Upper lobe of left lung (tissue), 6 donors: ENCODE data around the gene DDA1. TPM values are rescaled to one million over a fixed set of nuclear protein-coding genes. Genes with fewer than 3 reads are reported as not detected.

Experiments
- ATAC-seq, 2 donors: fragments of 200-7000 bp; cut with Tn5 transposase; one replicate each; pipeline ENCODE4 v1.9.1; 2022; ENCODE audit warnings: mild to moderate bottlenecking in 2 of 2, moderate library complexity in 2 of 2; ENCODE audit not compliant: low FRiP score in 2 of 2
- DNase-seq, 2 donors: peaks; one replicate each; pipeline ENCODE4 v3.0.0-alpha.2; 2019 to 2020
- H3K27ac ChIP-seq, 4 donors: fragments of 200-600 bp; sonication (generic); one replicate each; pipeline ENCODE4 v1.5.1; 2016 to 2019
- H3K27me3 ChIP-seq, 4 donors: fragments of 200-600 bp; sonication (generic); one replicate each; pipeline ENCODE4 v1.5.1; 2017 to 2019
- H3K36me3 ChIP-seq, 4 donors: fragments of 200-600 bp; sonication (generic); one replicate each; pipeline ENCODE4 v1.5.1; 2016 to 2019
- H3K4me1 ChIP-seq, 4 donors: fragments of 200-600 bp; sonication (generic); one replicate each; pipeline ENCODE4 v1.5.1; 2018 to 2019
- H3K4me3 ChIP-seq, 4 donors: fragments of 200-600 bp; sonication (generic); one replicate each; pipeline ENCODE4 v1.5.1; 2017 to 2019; ENCODE audit warnings: mild to moderate bottlenecking in 2 of 4, moderate library complexity in 1 of 4
- H3K9me3 ChIP-seq, 4 donors: fragments of 200-600 bp; sonication (generic); one replicate each; pipeline ENCODE4 v1.5.1; 2018 to 2019
- EP300 ChIP-seq, 4 donors: sonication (generic); formaldehyde crosslinking; IDR thresholded peaks; one replicate each; pipeline ENCODE4 v1.5.1; 2017; ENCODE audit warnings: antibody characterized with exemption in 4 of 4, control low read depth in 2 of 4
- POLR2A ChIP-seq, 4 donors: fragments of 450-650 bp; IDR thresholded peaks; one replicate each; pipeline ENCODE4 v1.5.1; 2016 to 2017; ENCODE audit warnings: antibody characterized with exemption in 4 of 4, mild to moderate bottlenecking in 2 of 4
- POLR2AphosphoS5 ChIP-seq, 2 donors: sonication (generic); formaldehyde crosslinking; IDR thresholded peaks; one replicate each; pipeline ENCODE4 v1.5.1; 2017; ENCODE audit warnings: antibody characterized with exemption in 2 of 2
- WGBS, 2 donors: methylation state at CpG; one replicate each; pipeline ENCODE4 v1.1.5; 2017 to 2018; 5-methylcytosine and 5-hydroxymethylcytosine counted together
- total RNA-seq, 6 donors: library from RNA; depleted of rRNA in 4 of 6; stranded (reverse); fragments of >200 nt in 4 of 6; gene quantifications; one replicate each; pipeline versions ENCODE4 v1.1.0 to v1.2.1, GENCODE V29; 2016 to 2021
- TF ChIP-seq, protein P1 (sequence below), 6 experiments: fragments of 450-650 bp in 4 of 6; fragments of 200-600 bp in 2 of 6; sonication (generic) in 2 of 6; IDR thresholded peaks; one replicate each; pipeline ENCODE4 v1.5.1; 2016 to 2019; ENCODE audit warnings: antibody characterized with exemption in 6 of 6
- donor health status: DM: no; HTN: no; CAD: no; lungs with moderate emphysema.
- donor health status: DM: no; HTN: yes; CAD: no; lungs with severe emphysema.

The DDA1 gene
- total RNA-seq, 6 donors from 2014 or later: 11.5 to 42.8 (median 28.4) TPM

DNA sequence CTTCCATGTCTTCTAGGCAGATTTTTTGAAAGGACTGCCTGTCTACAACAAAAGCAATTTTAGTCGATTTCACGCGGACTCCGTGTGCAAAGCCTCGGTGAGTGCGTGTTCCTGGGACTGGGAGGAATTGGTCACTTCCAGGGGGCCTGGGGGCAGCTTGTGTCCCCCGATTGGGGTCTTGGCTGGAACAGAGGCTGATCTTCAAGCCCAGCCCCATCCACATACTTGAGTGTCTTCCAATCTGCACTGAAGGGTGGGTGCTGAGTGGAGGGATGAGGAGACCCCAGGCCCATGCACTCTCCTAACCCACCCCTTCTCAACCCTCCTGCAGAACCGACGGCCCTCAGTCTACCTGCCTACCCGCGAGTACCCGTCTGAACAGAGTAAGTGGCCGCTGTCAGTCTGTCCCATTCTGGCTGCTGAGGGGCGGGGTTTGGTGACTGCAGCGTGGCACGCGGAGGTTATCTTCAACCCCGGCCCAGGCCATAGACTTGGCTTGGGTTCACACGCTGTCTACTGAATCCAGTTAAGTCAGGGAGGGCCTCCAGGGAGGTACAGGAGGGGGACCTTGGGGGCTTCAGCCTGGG is 4.7 kb downstream of the DDA1 start:
- Histone ChIP-seq H3K9me3 (no peaks in the 10 kb centered on the region), H3K36me3 (peaks cover 10 to 55% (median 30%) of the 10 kb centered on the region in 4 donors), H3K27ac (no peak overlapping the region), H3K4me1 (peaks cover 12 to 23% (median 18%) of the 10 kb centered on the region in 4 donors), H3K4me3 (no peak overlapping the region), H3K27me3 (no peaks in the 10 kb centered on the region)
- no peak for ATAC-seq
- TF ChIP-seq POLR2A (IDR thresholded peaks at IDR 0.05) (no peak), POLR2AphosphoS5 (IDR thresholded peaks at IDR 0.05) (no peak), EP300 (IDR thresholded peaks at IDR 0.05) (no peak)
- TF ChIP-seq, protein P1, sequence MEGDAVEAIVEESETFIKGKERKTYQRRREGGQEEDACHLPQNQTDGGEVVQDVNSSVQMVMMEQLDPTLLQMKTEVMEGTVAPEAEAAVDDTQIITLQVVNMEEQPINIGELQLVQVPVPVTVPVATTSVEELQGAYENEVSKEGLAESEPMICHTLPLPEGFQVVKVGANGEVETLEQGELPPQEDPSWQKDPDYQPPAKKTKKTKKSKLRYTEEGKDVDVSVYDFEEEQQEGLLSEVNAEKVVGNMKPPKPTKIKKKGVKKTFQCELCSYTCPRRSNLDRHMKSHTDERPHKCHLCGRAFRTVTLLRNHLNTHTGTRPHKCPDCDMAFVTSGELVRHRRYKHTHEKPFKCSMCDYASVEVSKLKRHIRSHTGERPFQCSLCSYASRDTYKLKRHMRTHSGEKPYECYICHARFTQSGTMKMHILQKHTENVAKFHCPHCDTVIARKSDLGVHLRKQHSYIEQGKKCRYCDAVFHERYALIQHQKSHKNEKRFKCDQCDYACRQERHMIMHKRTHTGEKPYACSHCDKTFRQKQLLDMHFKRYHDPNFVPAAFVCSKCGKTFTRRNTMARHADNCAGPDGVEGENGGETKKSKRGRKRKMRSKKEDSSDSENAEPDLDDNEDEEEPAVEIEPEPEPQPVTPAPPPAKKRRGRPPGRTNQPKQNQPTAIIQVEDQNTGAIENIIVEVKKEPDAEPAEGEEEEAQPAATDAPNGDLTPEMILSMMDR (IDR thresholded peaks at IDR 0.05): no peak
- no peak for DNase-seq
- 93 to 95% methylated on average over 13 to 19 of the region's 19 CpGs for WGBS, 2 donors

DNA sequence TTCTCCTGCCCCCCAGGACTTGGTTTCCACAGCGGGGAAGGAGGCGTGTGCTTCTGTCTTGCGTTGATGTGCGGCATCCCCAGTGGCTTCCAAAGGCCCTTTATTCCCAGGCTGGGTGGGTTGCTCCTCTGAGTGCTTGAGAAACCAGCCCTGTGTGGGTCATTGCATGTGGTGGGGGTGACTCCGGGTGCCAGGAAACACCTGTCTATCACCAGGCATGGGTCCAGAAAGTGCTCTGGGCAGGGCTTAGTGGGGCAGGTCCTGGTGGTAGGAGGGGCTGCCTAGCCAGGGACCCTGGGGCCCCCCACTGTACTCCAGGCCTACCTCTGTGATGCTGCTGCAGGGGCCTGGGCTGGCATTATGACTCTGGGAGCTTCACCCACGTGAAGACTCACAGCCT is 9.6 kb downstream of the DDA1 start:
- peaks cover 0 to 8% (median 0%) of the 10 kb centered on the region in 4 donors for H3K4me1 ChIP-seq
- H3K27ac ChIP-seq: no peak overlapping the region
- H3K9me3 ChIP-seq: no peaks in the 10 kb centered on the region
- H3K4me3 ChIP-seq: no peak overlapping the region
- ATAC-seq (no peak), DNase-seq (no peak)
- TF ChIP-seq EP300 (IDR thresholded peaks at IDR 0.05): no peak
- TF ChIP-seq, protein P1 (IDR thresholded peaks at IDR 0.05): no peak
- no peaks in the 10 kb centered on the region for H3K27me3 ChIP-seq
- H3K36me3 ChIP-seq: peaks cover 21 to 70% (median 50%) of the 10 kb centered on the region in 4 donors
- 62 to 100% methylated on average over 2 to 6 of the region's 6 CpGs for WGBS, 2 donors

DNA sequence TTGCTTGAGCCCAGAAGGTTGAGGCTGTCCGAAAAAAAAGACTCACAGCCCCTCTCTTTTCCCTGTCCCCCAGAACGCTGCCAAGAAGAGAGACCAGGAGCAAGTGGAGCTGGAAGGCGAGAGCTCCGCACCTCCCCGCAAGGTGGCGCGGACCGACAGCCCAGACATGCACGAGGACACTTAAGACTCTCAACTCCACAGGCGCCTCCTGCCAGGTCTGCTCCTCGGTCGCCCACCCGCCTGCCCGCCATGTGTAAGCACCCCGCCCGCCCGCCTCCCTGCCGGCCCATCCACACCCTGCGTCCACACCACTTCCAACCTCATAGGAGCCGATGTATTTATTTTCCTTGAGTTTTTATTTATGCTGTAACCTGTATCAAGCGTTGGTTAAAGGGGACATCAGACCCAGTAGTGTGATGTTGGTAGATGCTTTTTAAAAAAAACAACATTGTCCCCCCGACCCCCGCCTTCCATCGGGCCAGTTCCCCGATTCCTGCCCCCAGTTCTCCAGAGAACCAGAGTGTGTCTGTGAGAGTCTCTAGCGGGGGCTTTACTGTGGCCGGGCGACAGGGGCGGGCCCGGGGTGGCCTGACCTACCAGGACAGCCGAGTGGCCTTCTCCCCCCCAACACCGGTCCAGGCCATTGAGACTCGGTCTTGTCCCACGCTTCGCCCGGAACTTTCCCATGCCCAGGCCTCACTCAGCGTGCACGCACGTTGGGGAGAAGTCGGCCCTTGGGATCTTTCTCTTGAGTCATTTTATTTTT is 10.3 kb downstream of the DDA1 start:
- peak in 1 of 2 donors; percentile 82 for DNase-seq
- Histone ChIP-seq H3K27ac (no peak overlapping the region), H3K4me3 (no peak overlapping the region), H3K27me3 (no peaks in the 10 kb centered on the region), H3K9me3 (no peaks in the 10 kb centered on the region), H3K36me3 (peaks cover 17 to 63% (median 43%) of the 10 kb centered on the region in 4 donors), H3K4me1 (peaks cover 0 to 10% (median 0%) of the 10 kb centered on the region in 4 donors)
- 92 to 96% methylated on average over 40 of the region's 40 CpGs for WGBS, 2 donors
- no peak for ATAC-seq
- TF ChIP-seq, protein P1 (IDR thresholded peaks at IDR 0.05): no peak
- TF ChIP-seq POLR2AphosphoS5 (IDR thresholded peaks at IDR 0.05): no peak
- TF ChIP-seq EP300 (IDR thresholded peaks at IDR 0.05): no peak
- TF ChIP-seq POLR2A (IDR thresholded peaks at IDR 0.05): no peak

DNA sequence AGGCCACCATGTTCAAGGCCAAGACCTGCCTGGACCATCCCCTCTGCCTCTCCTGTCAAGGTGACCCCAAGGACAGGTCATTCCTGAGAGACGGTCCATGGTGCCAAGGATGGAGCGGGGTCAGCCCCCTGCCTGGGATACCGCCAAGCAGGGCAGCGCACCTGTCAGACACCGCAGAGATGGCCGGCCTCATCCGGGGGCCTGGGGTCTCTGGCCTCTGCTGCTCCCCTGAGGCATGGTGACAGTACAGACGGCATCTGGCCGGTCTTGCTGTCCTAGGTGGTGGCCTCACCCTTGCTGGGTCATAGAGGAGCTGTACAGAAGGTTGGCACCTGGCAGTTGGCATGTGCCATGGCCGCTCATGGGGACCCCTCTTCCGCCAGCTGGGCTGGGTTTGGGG is 11.1 kb downstream of the DDA1 start:
- no peak overlapping the region for H3K27ac ChIP-seq
- H3K9me3 ChIP-seq: no peaks in the 10 kb centered on the region
- no peaks in the 10 kb centered on the region for H3K27me3 ChIP-seq
- ATAC-seq (no peak), DNase-seq (no peak)
- peaks cover 0 to 10% (median 0%) of the 10 kb centered on the region in 4 donors for H3K4me1 ChIP-seq
- 87 to 100% methylated on average over 1 to 10 of the region's 11 CpGs for WGBS, 2 donors
- H3K36me3 ChIP-seq: peaks cover 17 to 59% (median 40%) of the 10 kb centered on the region in 4 donors
- H3K4me3 ChIP-seq: no peak overlapping the region
- TF ChIP-seq EP300 (IDR thresholded peaks at IDR 0.05): no peak
- no peak for TF ChIP-seq POLR2A (IDR thresholded peaks at IDR 0.05)
- TF ChIP-seq, protein P1 (IDR thresholded peaks at IDR 0.05): no peak
- no peak for TF ChIP-seq POLR2AphosphoS5 (IDR thresholded peaks at IDR 0.05)
